Jurkat, Clone E6-1 (cell line): Measurements from ENCODE around the gene LDLRAD1. TPM values are rescaled to one million over a fixed set of nuclear protein-coding genes. Genes with fewer than 3 reads are reported as not detected.
A peak's percentile ranks its signal among the peaks of the same experiment; 100 is the strongest.
"Not testable (repeated sequence)": the region's sequence is repeated elsewhere in the genome, so short reads cannot be mapped to it uniquely, and the experiment has no call there.

Experiments used
- DNase-seq: peaks from one replicate; pipeline ENCODE4 v3.0.0-alpha.2; 2011; ENCODE audit warnings: low read depth, low spot score
- H3K4me3 ChIP-seq: 2 replicates; pipeline ENCODE4 v1.5.1; 2011; ENCODE audit warnings: mild to moderate bottlenecking, low read length, control low read depth, moderate library complexity
- polyA plus RNA-seq: library from polyadenylated mRNA; unstranded; fragments of >200 nt; gene quantifications from one replicate; pipeline ENCODE4 v1.2.1, GENCODE V29; 2012; ENCODE audit warnings: missing spikeins; ENCODE audit not compliant: insufficient read length, insufficient read depth

Gene LDLRAD1
- polyA plus RNA-seq, result not detected

DNA sequence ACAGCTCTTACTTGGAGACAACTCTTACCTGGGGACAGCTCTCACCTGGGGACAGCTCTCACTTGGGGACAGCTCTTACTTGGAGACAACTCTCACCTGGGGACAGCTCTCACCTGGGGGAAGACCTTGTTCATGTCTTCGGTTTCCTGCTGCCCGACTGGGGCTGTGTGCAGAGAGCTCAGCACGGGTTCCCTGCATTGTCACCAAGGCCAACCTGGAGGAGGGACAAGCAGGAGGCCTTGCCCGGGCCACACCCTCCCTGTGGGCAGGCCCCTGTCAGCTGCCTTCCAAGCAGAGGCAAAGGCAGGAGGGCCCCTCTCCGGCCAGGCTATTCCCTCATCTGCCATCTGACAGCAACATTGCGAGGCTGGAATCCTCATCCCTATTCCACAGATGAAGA, at the start of gene LDLRAD1:
TSS of gene LDLRAD1 (minus strand) at position 208 of the 400 bp plus-strand sequence. CDS start at position 134, 74 bp downstream.
- no peak for DNase-seq
- no peak within 1 kb of the TSS for H3K4me3 ChIP-seq

- no peak overlapping the region for H3K4me3 ChIP-seq
- no peak for DNase-seq
Observed at GRCh38 chr1:54064299-54064698, 46.3 kb upstream of the LDLRAD1 start.

GRCh38 chr1:54054438-54054749, 36.4 kb upstream of the LDLRAD1 start:
- peak overlapping the region; percentile 98 for H3K4me3 ChIP-seq
- DNase-seq, result peak; percentile 10

DNA sequence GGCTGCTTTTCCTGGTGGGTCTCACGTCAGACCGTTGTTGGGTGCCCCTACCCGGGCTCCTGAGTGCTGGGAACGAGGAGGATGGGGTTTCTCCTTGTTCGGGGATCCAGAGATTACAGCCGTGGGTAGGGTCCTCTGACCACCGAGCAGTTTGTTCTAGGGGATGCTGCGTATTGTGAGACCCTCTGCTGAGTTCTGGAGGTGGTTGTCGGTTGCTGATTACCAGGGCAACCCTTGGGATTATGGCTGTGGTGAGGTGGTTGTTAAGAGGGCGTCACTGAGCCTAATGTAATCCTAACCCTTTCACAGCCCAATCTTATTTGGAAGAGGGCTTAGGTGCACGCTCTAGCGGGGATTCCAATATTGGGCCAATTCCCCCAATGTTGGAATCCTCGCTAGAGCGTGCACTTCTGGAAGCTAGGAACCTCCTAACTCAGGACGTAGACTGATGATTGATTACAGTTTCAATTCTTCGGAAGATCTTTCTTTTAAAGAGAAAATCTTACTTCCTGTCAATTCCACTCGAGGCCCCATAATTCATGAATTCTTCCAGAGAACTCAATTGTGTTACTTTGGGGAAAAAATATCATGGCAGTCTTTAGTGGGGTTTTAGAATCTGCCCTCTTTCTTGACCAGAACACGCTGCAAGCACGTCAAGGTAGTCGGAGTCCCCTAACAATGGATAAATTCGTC, 35.9 kb upstream of the LDLRAD1 start:
- H3K4me3 ChIP-seq, result peak overlapping the region; percentile 98
- peak; percentile 15 for DNase-seq

- H3K4me3 ChIP-seq, result peak within 1 kb of the TSS; percentile 98
Observed at GRCh38 chr1:54052934-54053744, 35.2 kb upstream of the LDLRAD1 start, which contains the start of the genes TCEANC2 and TMEM59. Gene TCEANC2, plus strand, starts transcription at chr1:54053608. Its CDS starts 815 bp downstream, at chr1:54054423. Gene TMEM59, minus strand, starts transcription at chr1:54053204. Its CDS starts 16 bp downstream, at chr1:54053188.

GRCh38 chr1:54052431-54052933, 34.5 kb upstream of the LDLRAD1 start:
- H3K4me3 ChIP-seq, result peak overlapping the region; percentile 98
- peak; percentile 18 for DNase-seq

More at GRCh38 chr1:54052934-54053744, 35.2 kb upstream of the LDLRAD1 start, which contains the start of the genes TCEANC2 and TMEM59:
- DNase-seq, result peak; percentile 98

DNA sequence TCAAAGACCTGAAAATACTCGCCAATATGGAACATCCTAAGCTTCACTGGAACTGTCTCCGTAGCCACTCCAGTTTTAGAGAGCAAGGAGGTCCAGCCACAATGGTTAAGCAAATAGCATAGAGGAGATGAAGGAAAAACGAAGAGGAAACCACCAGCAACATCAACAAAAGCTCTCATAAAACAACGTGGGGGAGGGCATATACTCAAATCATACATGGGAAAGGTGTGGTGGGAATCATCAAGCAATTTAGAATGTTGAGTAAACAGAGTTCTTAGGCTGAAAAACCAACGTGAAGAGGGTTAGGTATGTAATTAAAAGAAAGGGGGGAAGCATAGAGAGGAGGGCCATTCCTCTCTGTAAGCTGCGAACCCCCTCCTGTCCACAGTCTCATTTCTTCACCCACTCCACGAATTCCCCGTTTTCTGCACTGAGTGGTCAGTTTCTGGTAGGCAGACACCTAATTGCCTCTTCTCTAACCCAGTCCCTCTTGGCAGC, 34.0 kb upstream of the LDLRAD1 start:
- H3K4me3 ChIP-seq, result peak overlapping the region; percentile 98
- no peak for DNase-seq

DNA sequence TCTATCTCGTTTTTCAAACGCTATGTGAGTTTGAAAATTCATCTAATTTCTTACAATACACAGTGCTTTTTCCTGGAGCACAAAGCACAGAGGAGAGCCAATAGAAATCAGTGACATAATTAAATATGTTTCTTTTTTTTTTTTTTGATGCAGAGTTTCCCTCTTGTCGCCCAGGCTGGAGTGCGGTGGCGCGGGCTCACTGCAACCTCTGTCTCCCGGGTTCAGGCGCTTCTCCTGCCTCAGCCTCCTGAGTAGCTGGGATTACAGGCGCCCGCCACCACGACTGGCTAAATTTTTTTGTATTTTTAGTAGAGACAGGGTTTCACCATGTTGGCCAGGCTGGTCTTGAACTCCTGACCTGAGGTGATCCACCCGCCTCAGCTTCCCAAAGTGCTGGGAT, 32.4 kb upstream of the LDLRAD1 start:
- DNase-seq, H3K4me3 ChIP-seq: not testable (repeated sequence)

DNA sequence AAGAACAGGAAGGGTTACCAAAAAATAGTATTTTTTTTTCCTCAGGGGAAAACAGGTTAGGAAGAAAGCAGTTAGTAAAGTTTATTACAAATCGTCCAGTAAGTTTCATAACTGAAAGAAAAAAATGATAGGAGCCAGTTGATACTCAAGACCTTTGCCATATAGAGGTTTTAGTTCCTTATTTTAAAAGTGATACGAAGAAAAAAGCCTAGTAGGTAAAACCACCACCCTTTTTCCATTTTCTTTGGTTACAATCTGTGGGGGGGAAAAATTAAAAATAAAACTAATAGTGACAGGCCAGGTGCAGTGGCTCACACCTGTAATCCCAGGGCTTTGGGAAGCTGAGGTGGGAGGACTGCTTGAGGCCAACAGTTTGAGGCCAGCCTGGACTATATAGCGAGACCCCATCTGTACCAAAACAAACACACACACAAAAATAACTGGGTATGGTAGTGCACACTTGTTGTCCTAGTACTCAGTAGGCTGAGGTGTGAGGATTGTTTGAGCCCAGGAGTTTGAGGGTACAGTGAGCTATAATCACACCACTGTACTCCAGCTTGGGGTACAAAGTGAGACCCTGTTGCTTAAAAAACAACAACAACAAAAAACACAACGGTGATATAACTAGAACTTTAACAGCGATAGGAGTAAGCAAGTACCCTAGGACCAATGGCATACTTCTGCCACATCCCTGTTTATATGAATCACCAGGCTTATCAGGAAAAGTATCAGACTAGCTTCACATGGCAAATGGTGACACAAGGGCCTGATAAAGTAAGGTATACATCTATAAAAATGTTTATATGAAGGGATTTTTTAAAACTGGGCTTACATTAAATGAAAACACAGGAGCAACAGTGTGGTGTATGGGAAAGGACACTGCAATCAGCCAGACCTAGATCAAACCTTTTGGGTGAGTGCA, 29.7 kb upstream of the LDLRAD1 start:
- DNase-seq, result no peak
- no peak overlapping the region for H3K4me3 ChIP-seq

DNA sequence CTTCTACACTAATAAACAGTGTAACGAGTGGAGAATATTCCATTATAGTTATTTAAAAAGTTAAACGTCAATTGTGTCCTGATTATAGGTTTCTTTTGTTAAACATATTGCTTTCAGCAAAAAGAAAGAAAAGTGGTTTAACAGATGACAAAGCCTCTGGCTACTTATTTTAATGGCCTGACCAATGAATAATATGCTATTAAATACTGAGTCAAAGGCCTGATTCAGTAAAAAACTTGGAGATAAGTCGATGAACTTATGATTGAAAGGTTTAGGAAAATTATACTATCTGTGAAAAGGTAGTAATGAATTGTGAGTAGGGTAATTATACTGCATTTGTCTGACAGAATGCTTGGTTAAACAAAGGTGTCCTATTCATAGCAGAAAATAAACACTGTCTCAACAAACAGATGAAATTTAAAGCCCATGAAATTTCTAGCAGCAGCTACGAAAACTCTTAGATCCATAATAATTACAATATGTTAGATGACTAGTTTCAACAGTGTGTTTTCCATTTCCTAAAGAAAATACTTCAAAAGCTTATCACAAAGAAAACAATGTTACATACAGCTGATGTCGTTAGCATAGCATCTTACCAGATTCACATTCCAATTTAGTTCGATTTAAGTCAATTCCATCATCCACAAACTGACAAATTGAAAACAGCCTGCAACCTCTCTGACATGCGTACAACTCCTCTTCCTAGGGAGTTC, 28.8 kb upstream of the LDLRAD1 start:
- no peak for DNase-seq
- no peak overlapping the region for H3K4me3 ChIP-seq

DNA sequence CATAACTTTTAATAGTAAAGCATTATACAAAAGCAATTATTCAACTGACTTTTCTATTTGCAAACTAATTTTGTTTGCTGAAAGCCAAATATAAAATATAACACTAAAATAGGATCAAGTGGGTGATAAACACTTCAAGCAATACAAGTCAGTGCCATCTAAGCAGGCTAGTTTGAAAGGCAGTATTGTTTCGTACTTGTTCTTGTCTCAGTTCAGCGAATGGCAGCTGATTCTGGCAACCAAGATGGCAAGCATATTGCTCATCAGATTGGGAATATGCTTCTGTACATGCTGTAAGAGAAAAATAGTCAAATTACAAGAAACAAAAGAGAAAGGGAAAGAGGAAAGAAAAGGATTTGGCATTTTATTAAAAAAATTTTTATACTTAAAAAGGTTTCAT, 27.5 kb upstream of the LDLRAD1 start:
- no peak for DNase-seq

DNA sequence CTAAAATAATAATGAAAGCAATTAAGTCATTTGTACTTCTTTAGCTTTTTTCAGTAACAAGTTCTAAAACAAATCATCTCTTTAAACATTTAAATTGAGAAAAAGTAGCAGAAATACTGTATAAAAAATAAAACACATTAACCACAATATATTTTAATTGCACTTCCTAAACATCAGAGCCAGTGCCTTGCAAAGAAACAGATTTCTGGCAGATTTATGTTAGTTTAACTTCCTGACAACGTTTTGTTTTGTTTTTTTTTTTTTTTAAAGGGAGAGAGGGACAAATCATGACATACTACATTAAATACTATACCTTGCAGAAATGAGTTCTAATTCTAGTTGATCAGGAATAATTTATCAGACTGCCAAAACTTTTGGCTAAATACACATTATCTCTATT, 23.8 kb upstream of the LDLRAD1 start:
- H3K4me3 ChIP-seq, result no peak overlapping the region
- DNase-seq, result no peak

More for the DNA sequence above, 27.5 kb upstream of the LDLRAD1 start:
- no peak overlapping the region for H3K4me3 ChIP-seq

DNA sequence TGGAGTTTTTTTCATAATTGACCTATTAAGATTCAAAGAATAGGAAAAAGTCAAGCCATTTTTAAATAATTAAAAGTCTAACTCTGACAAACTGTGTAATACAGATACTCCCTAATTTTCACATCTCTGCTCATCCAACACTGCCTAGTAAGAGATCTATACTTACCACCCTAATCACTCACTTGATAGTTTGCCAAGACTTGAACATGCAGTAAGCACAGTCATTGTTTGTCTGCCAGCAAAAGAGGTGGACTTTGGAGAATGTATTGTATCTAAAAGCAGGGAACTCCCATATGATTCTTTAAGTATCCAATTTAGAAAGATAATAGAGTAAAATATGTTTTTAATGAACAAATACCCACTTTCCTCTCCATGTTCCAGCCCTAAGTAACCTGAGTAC, 19.5 kb upstream of the LDLRAD1 start:
- DNase-seq, result no peak
- H3K4me3 ChIP-seq, result no peak overlapping the region

DNA sequence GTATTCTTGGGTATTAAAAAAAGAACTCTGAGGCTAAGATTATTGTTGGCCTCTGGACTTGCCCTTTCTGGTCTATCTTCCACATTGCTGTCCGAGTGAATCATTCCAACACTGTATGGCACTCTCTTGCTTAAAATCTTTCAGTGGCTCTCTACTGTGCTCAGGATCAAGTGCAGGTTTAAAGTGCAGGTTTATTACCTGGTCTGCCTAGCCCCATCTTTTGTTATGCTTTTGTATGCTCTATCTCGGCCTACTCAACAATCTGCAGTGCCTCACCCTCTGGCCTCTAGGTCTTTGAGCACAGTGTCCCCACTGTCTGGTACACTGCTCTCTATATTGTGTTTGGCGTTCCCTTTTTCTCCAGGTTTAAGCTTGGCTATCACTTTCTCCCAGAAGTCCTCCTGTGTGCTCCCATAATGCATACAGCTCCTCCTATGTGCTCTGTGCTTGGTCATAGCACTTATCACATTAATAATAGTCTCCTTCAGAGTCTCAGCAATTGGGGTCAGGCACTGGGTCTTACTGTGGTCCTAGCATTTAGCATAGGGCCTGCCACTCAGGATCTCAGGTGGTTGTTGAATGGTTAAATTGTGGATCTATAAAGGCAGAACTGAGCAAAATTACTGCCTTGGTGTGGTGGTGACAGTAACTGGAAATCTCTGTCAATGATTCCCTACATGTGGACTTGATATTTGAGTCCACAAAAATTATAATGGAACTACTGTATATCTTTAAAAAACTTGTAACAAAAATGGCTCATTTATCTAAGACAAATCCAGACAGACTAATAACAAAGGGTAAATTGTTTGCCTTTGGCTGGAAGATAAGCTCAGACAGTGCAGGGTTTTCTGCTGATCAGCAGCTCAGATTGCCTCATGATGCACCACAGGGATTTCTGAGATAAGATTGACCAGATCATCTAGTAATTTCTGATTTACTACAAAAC, 10.6 kb upstream of the LDLRAD1 start:
- no peak overlapping the region for H3K4me3 ChIP-seq
- DNase-seq, result no peak

DNA sequence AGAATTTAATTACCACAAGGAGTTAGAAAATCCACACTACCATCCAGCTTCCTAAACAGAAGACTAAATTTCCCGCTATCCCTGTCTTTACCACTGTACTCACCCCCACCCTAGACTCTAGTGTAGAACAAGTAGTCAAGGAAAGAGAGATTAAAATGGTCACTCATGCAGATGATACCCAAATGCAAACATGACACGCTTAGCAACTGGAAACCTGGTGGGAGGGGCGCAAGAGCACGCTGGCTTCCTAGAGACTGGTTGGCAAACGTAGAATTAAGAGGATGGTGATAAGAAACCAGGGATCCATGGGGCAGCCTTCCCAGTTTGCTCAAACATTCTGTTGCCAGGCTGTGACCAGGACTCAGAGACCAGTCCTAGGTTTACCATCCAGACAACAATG, 9.9 kb upstream of the LDLRAD1 start:
- no peak overlapping the region for H3K4me3 ChIP-seq
- DNase-seq, result no peak

DNA sequence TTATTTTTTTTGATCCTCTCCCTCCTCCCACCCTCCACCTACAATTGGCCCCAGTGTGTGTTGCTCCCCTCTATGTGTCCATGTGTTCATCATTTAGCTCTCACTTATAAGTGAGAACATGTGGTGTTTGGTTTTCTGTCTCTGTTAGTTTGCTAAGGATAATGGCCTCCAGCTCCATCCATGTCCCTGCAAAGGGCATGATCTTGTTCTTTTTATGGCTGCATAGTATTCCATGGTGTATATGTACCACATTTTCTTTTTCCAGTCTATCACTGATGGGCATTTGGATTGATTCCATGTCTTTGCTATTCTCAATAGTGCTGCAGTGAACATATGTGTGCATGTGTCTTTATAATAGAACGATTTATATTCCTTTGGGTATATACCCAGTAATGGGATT, 6.8 kb upstream of the LDLRAD1 start:
- not testable (repeated sequence) for DNase-seq, H3K4me3 ChIP-seq

- DNase-seq, result no peak
- H3K4me3 ChIP-seq, result no peak overlapping the region
Observed at GRCh38 chr1:54024358-54024757, 6.4 kb upstream of the LDLRAD1 start.
